Medulla oblongata (tissue), 1 donor: Measurements from ENCODE around the gene ARMC3.
"Not testable (repeated sequence)": the region's sequence is repeated elsewhere in the genome, so short reads cannot be mapped to it uniquely, and the experiment has no call there.

Source experiments
- DNase-seq: peaks from one replicate; pipeline ENCODE4 v3.0.0-alpha.2; 2015; ENCODE audit errors: extremely low spot score

The ARMC3 gene

GRCh38 chr10:22927661-22928403 lies at the start of gene ARMC3:
Gene ARMC3 (plus strand): TSS chr10:22928053. CDS start chr10:22931997, 3,944 bp downstream.
- peak; percentile 80 for DNase-seq

- no peak for DNase-seq
Observed at GRCh38 chr10:22891797-22892196, 36.1 kb upstream of the ARMC3 start.

- DNase-seq, result no peak
Observed at GRCh38 chr10:22893781-22894180, 34.1 kb upstream of the ARMC3 start.

GRCh38 chr10:22894714-22895113 lies 33.1 kb upstream of the ARMC3 start:
- DNase-seq, result no peak

- DNase-seq, result no peak
Observed at GRCh38 chr10:22895252-22895651, 32.6 kb upstream of the ARMC3 start.

DNA sequence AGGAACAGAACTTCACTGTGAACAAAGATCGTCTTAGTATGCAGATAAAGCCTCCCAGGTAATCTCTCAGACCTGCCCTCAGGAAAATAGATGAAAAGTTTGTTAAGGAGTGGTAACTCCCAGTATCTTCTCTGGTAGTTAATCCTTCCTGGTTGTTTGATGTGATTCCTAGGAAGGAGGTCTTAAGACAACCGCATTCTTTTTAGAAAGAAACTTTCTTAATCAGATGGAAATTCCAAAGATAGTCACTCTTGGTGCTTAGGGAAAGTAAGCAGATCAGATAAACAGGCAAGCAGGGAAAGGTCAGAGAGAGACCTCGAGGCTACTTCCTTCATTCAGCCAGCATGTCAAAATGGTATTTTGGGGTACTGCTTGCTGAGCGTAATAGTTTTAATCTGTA lies 30.5 kb upstream of the ARMC3 start:
- no peak for DNase-seq

- no peak for DNase-seq
Observed at GRCh38 chr10:22899307-22899706, 28.5 kb upstream of the ARMC3 start.

- no peak for DNase-seq
Observed at GRCh38 chr10:22899775-22900174, 28.1 kb upstream of the ARMC3 start.

DNA sequence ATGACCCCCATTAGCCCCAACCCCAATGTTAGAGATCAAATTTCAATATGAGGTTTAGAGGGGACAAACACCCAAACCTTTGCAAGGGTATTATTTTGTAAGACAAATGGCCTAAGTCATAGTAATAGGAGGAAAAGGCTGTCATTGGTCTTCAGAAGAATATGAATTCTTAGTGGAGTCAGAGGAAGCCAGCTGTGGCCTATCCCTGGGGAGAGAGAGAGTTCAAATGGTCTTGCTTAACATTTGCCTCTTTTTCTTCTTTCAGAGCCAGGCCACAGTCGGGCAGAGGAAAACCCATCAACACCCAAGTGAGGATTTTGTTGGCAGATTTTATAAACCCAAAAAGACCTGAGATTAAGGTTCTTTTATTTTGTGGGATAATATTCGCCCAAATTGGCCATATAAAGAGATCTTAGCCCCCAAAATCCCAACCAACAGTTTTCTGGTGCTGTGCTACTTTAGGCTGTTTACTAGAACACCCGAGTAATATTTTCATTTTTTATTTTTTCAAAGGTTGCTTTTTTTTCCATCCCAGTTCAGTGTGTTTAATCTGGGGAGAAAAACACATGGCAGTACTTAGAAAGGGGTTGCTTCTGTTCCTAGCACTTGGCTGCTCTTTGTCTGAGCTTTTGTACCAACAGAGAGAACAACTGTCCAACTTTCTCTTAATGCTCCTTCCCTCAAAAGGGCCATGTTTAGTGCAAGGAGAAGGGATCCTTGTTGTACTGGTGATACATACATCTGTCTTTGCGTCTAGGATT lies 26.8 kb upstream of the ARMC3 start:
- no peak for DNase-seq

GRCh38 chr10:22902147-22902546 lies 25.7 kb upstream of the ARMC3 start:
- DNase-seq, result not testable (repeated sequence)

- no peak for DNase-seq
Observed at GRCh38 chr10:22903694-22904093, 24.2 kb upstream of the ARMC3 start.

- no peak for DNase-seq
Observed at GRCh38 chr10:22906767-22907166, 21.1 kb upstream of the ARMC3 start.

- no peak for DNase-seq
Observed at GRCh38 chr10:22908837-22909236, 19.0 kb upstream of the ARMC3 start.

DNA sequence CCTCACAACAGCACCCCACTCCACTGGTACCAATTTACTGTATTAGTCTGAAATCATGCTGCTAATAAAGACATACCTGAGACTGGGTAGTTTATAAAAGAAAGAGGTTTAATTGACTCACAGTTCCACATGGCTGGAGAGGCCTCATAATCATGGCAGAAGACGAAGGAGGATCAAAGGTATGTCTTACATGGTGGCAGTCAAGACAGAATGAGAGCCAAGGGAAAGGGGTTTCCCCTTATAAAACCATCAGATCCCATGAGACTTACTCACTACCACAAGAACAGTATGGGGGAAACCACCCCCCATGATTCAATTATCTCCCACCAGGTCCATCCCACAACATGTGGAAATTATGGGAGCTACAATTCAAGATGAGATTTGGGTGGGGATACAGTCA lies 18.2 kb upstream of the ARMC3 start:
- not testable (repeated sequence) for DNase-seq

DNA sequence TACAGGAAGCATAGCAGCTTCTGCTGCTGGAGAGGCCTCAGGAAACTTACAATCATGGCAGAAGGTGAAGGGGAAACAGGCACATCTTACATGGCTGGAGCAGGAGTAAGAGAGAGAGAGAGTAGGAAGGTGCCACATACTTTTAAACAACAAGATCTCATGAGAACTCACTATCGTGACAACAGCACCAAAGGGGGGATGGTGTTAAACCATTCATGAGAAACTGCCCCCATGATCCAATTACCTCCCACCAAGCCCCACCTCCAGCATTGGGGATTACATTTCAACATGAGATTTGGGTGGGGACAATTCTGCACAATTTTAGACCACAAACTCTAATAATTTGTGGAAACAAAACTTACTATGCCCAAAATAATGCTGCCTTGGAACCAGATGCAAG lies 16.8 kb upstream of the ARMC3 start:
- DNase-seq, result no peak

- DNase-seq, result no peak
Observed at GRCh38 chr10:22911889-22912762, 15.7 kb upstream of the ARMC3 start.

DNA sequence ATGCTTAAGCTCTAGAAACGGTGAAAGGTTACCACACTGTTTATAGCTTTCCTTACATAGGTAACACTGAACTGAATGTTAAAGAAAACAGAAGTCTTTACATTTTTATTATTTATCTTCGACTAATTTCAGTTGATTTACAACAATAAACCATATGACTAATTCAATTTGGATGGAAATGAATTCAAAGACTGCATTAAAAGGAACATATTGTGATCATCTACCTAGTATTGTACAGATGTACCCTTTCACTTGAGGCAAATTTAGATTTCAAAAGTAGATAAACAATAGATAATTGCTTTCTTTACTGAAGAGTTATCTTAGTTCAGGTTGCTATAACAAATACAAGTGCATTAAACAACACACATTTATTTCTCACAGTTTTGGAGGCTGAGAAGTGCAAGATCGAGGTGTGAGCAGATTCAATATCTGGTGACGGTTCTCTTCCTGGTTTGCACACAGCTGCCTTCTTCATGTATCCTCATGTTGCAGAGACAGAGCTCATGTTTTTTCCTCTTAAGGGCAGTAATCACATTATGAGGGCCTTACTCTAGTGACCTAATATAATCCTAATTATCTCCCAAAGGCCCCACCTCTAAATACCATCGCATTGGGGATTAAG lies 15.0 kb upstream of the ARMC3 start:
- no peak for DNase-seq

DNA sequence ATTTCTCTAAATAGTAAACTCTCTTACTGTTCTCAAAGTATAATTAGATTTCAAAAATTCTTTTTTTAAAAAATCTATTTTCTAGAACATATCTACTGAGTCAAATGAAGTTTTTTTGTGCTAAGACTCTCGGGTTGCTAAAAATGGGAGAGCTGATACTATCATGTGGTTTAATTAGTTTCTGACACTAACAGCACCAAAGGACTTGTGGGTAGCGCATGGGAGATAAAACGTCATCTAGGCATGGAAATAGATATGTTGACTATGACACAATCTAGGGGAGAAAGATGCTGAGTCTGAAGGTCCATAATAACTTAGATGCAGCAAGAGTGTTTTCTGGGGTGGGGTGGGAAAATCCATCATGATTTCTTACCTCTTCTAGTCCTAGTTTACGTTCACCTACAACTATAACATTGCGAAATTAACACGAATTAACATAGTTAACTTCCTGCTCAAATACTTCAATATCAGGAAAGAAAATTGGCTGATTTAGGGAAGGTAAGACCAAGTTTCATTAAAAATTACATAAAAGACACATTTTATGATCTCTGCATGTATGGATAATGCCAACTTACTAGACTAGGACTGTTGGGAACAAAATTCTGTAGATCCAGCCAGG lies 14.3 kb upstream of the ARMC3 start:
- DNase-seq, result no peak

- DNase-seq, result no peak
Observed at GRCh38 chr10:22915314-22915713, 12.5 kb upstream of the ARMC3 start.

DNA sequence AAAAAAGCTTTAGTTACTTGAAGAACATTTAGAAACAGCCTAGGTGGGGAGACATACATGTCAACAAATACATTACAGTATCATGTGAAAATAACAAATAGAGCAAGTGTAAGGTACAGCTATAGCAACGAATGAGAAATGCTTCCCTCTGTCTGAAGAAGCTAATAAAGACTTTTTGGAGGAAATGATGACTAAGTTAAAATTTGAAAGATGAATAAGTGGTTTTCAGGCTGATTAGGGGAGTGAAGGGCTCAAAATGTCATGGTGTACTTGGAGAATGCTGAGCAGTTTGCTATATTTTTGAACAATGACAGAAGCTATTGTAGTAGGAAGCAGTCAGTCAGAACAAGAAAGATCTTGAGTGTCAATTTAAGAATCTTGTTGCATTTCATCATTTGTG lies 2.8 kb upstream of the ARMC3 start:
- DNase-seq, result no peak

GRCh38 chr10:22927166-22927565 lies 687 bp upstream of the ARMC3 start:
- DNase-seq, result no peak
